ENCODE measurements around the gene LGR4.

- TF ChIP-seq SP1 (IDR thresholded peaks at IDR 0.05) = no peak
- TF ChIP-seq SP1 (CRISPR knock-in tag; IDR thresholded peaks at IDR 0.05) = no peak
- TF ChIP-seq ATF3 (CRISPR knock-in tag; IDR thresholded peaks at IDR 0.05) = no peak
- TF ChIP-seq SUZ12 (IDR thresholded peaks at IDR 0.05; ENCODE audit: low read depth, low read length) = no peak
- no peak for TF ChIP-seq HCFC1 (IDR thresholded peaks at IDR 0.05; ENCODE audit: low read depth, low read length)
- no peak for TF ChIP-seq FOXK1 (CRISPR knock-in tag; IDR thresholded peaks at IDR 0.05; ENCODE audit: borderline replicate concordance, low read depth)
- no peak for TF ChIP-seq ZNF607 (CRISPR knock-in tag; IDR thresholded peaks at IDR 0.05; ENCODE audit: borderline replicate concordance)
- TF ChIP-seq CTCF (CRISPR knock-in tag; IDR thresholded peaks at IDR 0.05) = no peak
- TF ChIP-seq POLR2AphosphoS5 (IDR thresholded peaks at IDR 0.05; ENCODE audit: low read depth, low read length) = no peak
- no peak for TF ChIP-seq ATRX (CRISPR knock-in tag; IDR thresholded peaks at IDR 0.05; ENCODE audit: borderline replicate concordance)
- no peak for TF ChIP-seq FOXP1 (IDR thresholded peaks at IDR 0.05)
- TF ChIP-seq FOXP1 (CRISPR knock-in tag; IDR thresholded peaks at IDR 0.05) = no peak
- TF ChIP-seq KDM5B (CRISPR knock-in tag; IDR thresholded peaks at IDR 0.05; ENCODE audit: borderline replicate concordance) = no peak
- no peak for TF ChIP-seq ZNF704 (CRISPR knock-in tag; IDR thresholded peaks at IDR 0.05; ENCODE audit: borderline replicate concordance)
- TF ChIP-seq NR1H2 (CRISPR knock-in tag; IDR thresholded peaks at IDR 0.05; ENCODE audit: borderline replicate concordance, low read depth) = no peak
- no peak for TF ChIP-seq U2AF2 (IDR thresholded peaks at IDR 0.05; ENCODE audit: low read depth, low read length)
These were observed 9.4 kb upstream of the LGR4 start for GRCh38 chr11:27481992-27482391.

All from HepG2 (cell line).